ENCODE data around the gene ZNF778. TPM values are rescaled to one million over a fixed set of nuclear protein-coding genes. Genes with fewer than 3 reads are reported as not detected.

The ZNF778 gene
- total and polyA plus RNA-seq, 2 donors from 2014 or later, result 2.2 to 12.7 TPM

DNA sequence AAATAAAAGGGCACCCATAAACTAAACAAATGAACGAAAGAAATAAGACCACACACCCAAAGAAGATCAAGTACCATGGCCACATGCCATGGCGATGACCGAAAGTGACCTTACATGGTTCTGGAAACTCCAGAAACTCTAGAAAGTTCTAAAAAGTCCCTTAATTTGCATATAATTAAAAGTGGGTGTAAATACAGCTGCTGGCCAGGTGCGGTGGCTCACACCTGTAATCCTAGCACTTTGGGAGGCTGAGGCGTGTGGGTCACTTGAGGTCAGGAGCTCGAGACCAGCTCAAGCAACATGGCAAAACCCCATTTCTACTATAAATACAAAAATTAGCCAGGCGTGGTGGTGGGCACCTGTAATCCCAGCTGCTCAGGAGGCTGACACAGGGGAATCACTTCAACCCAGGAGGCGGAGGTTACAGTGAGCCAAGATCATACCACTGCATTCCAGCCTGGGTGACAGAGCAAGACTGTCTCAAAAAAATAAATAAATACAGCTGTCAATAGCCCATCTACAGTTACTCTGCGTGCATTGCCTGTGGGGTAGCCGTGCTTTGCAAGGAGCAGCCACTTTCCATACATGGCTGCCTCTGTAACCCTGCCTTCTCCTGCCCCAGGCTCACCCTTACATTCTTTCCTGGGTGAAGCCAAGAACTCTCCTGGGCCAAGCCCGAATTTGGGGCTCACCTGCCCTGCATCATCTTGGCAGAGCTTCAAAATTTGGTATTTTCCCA is 7.2 kb upstream of the ZNF778 start:
- Histone ChIP-seq H3K27me3 (ENCODE audit: control insufficient read depth, insufficient read depth, low read length) (no peaks in the 10 kb centered on the region), H3K9me3 (ENCODE audit: control insufficient read depth in 2 of 3, insufficient read depth in 1 of 3, low read length in 3 of 3) (no peaks in the 10 kb centered on the region), H3K9ac (ENCODE audit: low read length in 3 of 3) (no peak overlapping the region), H3K4me3 (ENCODE audit: low read length in 3 of 3) (no peak overlapping the region), H3K36me3 (ENCODE audit: control insufficient read depth in 2 of 3, insufficient read depth in 3 of 3, low read length in 3 of 3) (no peaks in the 10 kb centered on the region), H3K4me1 (ENCODE audit: control insufficient read depth in 2 of 3, insufficient read depth in 2 of 3, low read depth in 1 of 3, low read length in 3 of 3) (no peaks in the 10 kb centered on the region), H3K27ac (ENCODE audit: low read depth in 2 of 2, low read length in 2 of 2) (no peak overlapping the region)
- intact Hi-C loops (cut with DNase I), result no loop called here
- TF ChIP-seq, protein P1, sequence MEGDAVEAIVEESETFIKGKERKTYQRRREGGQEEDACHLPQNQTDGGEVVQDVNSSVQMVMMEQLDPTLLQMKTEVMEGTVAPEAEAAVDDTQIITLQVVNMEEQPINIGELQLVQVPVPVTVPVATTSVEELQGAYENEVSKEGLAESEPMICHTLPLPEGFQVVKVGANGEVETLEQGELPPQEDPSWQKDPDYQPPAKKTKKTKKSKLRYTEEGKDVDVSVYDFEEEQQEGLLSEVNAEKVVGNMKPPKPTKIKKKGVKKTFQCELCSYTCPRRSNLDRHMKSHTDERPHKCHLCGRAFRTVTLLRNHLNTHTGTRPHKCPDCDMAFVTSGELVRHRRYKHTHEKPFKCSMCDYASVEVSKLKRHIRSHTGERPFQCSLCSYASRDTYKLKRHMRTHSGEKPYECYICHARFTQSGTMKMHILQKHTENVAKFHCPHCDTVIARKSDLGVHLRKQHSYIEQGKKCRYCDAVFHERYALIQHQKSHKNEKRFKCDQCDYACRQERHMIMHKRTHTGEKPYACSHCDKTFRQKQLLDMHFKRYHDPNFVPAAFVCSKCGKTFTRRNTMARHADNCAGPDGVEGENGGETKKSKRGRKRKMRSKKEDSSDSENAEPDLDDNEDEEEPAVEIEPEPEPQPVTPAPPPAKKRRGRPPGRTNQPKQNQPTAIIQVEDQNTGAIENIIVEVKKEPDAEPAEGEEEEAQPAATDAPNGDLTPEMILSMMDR (IDR thresholded peaks at IDR 0.05; ENCODE audit: borderline replicate concordance, extremely low read depth, insufficient read depth), result no peak
- no peak for FAIRE-seq
- no peak for DNase-seq

DNA sequence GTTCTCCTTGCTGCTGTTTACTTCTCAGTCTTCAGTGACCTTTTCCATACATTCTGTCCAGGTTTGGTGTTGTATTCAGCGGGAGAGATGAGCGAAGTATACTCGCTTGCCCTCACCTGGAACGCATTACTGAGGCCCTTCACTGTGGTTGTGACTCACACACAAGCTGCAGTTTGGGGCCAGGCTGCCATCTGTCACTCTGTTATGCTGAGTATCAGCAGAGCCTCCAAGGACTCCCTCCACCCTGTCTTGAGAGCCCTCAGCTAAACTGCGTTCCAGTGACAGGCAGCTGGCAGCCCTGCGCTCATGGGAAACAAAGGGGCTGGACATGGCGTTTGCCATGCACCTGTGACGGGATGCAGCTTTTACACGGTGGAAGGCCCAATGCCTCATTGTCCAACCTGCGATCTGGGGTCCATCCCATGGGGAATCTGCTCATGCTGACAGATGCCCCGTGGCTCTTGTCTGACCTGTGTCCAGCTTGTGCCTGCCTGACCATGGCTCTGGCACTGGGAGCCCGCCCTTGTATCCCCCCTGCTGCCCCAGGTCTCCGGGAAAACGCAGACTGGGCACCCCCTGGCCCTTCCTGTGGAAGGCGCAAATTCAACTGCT is 6.5 kb upstream of the ZNF778 start:
- TF ChIP-seq, protein P1 (IDR thresholded peaks at IDR 0.05; ENCODE audit: borderline replicate concordance, extremely low read depth, insufficient read depth), result no peak
- Histone ChIP-seq H3K4me1 (ENCODE audit: control insufficient read depth in 2 of 3, insufficient read depth in 2 of 3, low read depth in 1 of 3, low read length in 3 of 3) (no peaks in the 10 kb centered on the region), H3K9me3 (ENCODE audit: control insufficient read depth in 2 of 3, insufficient read depth in 1 of 3, low read length in 3 of 3) (no peaks in the 10 kb centered on the region), H3K36me3 (ENCODE audit: control insufficient read depth in 2 of 3, insufficient read depth in 3 of 3, low read length in 3 of 3) (no peaks in the 10 kb centered on the region), H3K9ac (ENCODE audit: low read length in 3 of 3) (no peak overlapping the region), H3K4me3 (ENCODE audit: low read length in 3 of 3) (no peak overlapping the region), H3K27me3 (ENCODE audit: control insufficient read depth, insufficient read depth, low read length) (no peaks in the 10 kb centered on the region), H3K27ac (ENCODE audit: low read depth in 2 of 2, low read length in 2 of 2) (no peak overlapping the region)
- intact Hi-C loops (cut with DNase I), result no loop called here
- DNase-seq (no peak), FAIRE-seq (no peak)

DNA sequence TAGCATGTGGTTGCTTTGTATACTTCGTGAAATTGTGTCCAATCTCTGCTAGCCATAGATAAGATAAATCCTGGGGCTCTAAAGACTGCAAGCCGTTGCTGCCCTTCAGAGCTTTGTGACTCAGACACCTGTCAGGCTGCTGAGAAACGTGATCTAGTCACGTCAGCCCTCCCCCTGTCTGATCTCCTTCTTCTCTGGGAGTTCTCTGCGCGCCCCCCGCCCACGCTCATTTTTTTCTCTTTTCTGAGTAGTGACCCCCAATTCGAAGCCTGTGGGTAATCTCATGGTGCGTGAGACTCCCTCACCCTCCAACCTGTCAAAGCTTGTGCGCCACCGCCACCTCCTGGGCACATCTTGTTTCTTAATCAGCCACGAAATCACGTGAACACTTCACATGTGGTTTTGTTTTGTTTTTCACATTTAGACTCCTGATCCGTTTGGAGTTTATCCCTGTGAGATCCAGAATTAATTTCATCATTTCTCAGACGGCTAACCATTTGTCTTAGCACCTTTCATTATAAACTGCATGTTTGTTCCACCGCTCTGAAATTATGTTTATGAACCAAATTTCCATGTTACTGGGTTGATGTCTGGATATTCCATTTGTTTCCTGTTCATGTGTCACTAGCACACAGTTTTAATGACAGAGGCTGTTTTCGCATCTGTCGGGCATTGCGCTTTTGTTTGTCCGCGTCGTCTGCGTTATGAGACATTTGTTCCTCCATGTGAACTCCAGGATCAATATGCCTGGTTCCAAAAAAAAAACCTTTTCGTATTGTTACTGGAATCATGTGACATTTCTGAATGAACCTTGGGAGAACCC is 977 bp upstream of the ZNF778 start:
- Histone ChIP-seq H3K9me3 (ENCODE audit: control insufficient read depth in 2 of 3, insufficient read depth in 1 of 3, low read length in 3 of 3) (no peaks in the 10 kb centered on the region), H3K36me3 (ENCODE audit: control insufficient read depth in 2 of 3, insufficient read depth in 3 of 3, low read length in 3 of 3) (peaks cover 0 to 9% (median 5%) of the 10 kb centered on the region in 3 donors), H3K4me1 (ENCODE audit: control insufficient read depth in 2 of 3, insufficient read depth in 2 of 3, low read depth in 1 of 3, low read length in 3 of 3) (peaks cover 0 to 7% (median 4%) of the 10 kb centered on the region in 3 donors), H3K4me3 (ENCODE audit: low read length in 3 of 3) (peak overlapping the region; percentile 70 to 89 (median 79)), H3K27ac (ENCODE audit: low read depth in 2 of 2, low read length in 2 of 2) (peak overlapping the region; percentile 93 to 95), H3K27me3 (ENCODE audit: control insufficient read depth, insufficient read depth, low read length) (no peaks in the 10 kb centered on the region), H3K9ac (ENCODE audit: low read length in 3 of 3) (peak overlapping the region; percentile 33 to 87 (median 84))
- peak; percentile 8 for FAIRE-seq
- peak; percentile 82 to 92 (median 86) for DNase-seq
- intact Hi-C loops (cut with DNase I), result no loop called here
- TF ChIP-seq, protein P1 (IDR thresholded peaks at IDR 0.05; ENCODE audit: borderline replicate concordance, extremely low read depth, insufficient read depth), result peak; percentile 72
